Muscle of leg (tissue), 11 donors: ENCODE data around the gene COPS3. TPM values are rescaled to one million over a fixed set of nuclear protein-coding genes. Genes with fewer than 3 reads are reported as not detected.
A peak's percentile ranks its signal among the peaks of the same experiment; 100 is the strongest.

Source experiments
- DNase-seq: peaks from one replicate; pipeline ENCODE4 v3.0.0; 2013
- H3K27ac ChIP-seq: one replicate; pipeline ENCODE4 v1.5.1; 2013; ENCODE audit warnings: mild to moderate bottlenecking, low read length, control low read depth
- H3K27me3 ChIP-seq: one replicate; pipeline ENCODE4 v1.6.1; 2013; ENCODE audit warnings: low read length; ENCODE audit not compliant: control insufficient read depth, insufficient read depth
- H3K36me3 ChIP-seq: one replicate; pipeline ENCODE4 v1.6.1; 2013; ENCODE audit warnings: low read length; ENCODE audit not compliant: control insufficient read depth, insufficient read depth
- H3K4me1 ChIP-seq: one replicate; pipeline ENCODE4 v1.6.1; 2013; ENCODE audit warnings: low read length; ENCODE audit not compliant: control insufficient read depth, insufficient read depth
- H3K4me3 ChIP-seq: one replicate; pipeline ENCODE4 v1.5.1; 2013; ENCODE audit warnings: low read length, control low read depth
- H3K9me3 ChIP-seq: replicated peaks from 2 replicates; pipeline ENCODE4 v1.6.1; 2013; ENCODE audit warnings: low read depth, low read length; ENCODE audit not compliant: control insufficient read depth
- WGBS: methylation state at CpG from one replicate; pipeline ENCODE4 v1.1.5; 2013; ENCODE audit warnings: missing lambda C conversion rate; ENCODE audit not compliant: insufficient coverage; 5-methylcytosine and 5-hydroxymethylcytosine counted together
- polyA plus RNA-seq, 8 donors: library from polyadenylated mRNA; unstranded; fragments of 120-200 nt; gene quantifications; one replicate each; pipeline versions ENCODE4 v1.2.1 to v1.2.3, GENCODE V29; 2013; ENCODE audit warnings: inconsistent platforms in 1 of 8, low replicate concordance in 1 of 8; ENCODE audit not compliant: insufficient read length in 8 of 8, insufficient read depth in 1 of 8
- total RNA-seq: library from RNA; stranded (reverse); fragments of 120-200 nt; gene quantifications from one replicate; pipeline ENCODE4 v1.2.4, GENCODE V29; 2013

COPS3 gene
- total and polyA plus RNA-seq, 9 donors, result 63.0 to 80.7 (median 70.9) TPM

GRCh38 chr17:17254036-17254435 is 27.0 kb downstream of the COPS3 start:
- Histone ChIP-seq H3K9me3 (no peaks in the 10 kb centered on the region), H3K36me3 (peaks cover 67% of the 10 kb centered on the region), H3K4me3 (no peak overlapping the region), H3K27ac (no peak overlapping the region), H3K27me3 (no peaks in the 10 kb centered on the region), H3K4me1 (peaks cover 2% of the 10 kb centered on the region)
- no peak for DNase-seq
- no CpG with 5 or more reads among the region's 3 CpGs for WGBS

GRCh38 chr17:17253406-17253805 is 27.6 kb downstream of the COPS3 start:
- WGBS, result 95% methylated on average over 2 of the region's 3 CpGs
- peaks cover 67% of the 10 kb centered on the region for H3K36me3 ChIP-seq
- no peaks in the 10 kb centered on the region for H3K27me3 ChIP-seq
- no peaks in the 10 kb centered on the region for H3K9me3 ChIP-seq
- H3K4me1 ChIP-seq, result no peaks in the 10 kb centered on the region
- no peak overlapping the region for H3K27ac ChIP-seq
- no peak overlapping the region for H3K4me3 ChIP-seq
- DNase-seq, result no peak

GRCh38 chr17:17252149-17252661 is 28.8 kb downstream of the COPS3 start:
- Histone ChIP-seq H3K4me1 (no peaks in the 10 kb centered on the region), H3K36me3 (peaks cover 70% of the 10 kb centered on the region), H3K4me3 (no peak overlapping the region), H3K27ac (no peak overlapping the region), H3K27me3 (no peaks in the 10 kb centered on the region), H3K9me3 (no peaks in the 10 kb centered on the region)
- WGBS, result 40% methylated on average over 5 of the region's 9 CpGs
- DNase-seq, result no peak

GRCh38 chr17:17246879-17247278 is 34.2 kb downstream of the COPS3 start:
- Histone ChIP-seq H3K9me3 (no peaks in the 10 kb centered on the region), H3K27me3 (no peaks in the 10 kb centered on the region), H3K27ac (no peak overlapping the region), H3K4me3 (no peak overlapping the region), H3K36me3 (peaks cover 43% of the 10 kb centered on the region), H3K4me1 (no peaks in the 10 kb centered on the region)
- DNase-seq, result no peak
- WGBS, result 40% methylated on average over 1 of the region's 3 CpGs

- no peak overlapping the region for H3K4me3 ChIP-seq
- peaks cover 3% of the 10 kb centered on the region for H3K4me1 ChIP-seq
- peaks cover 26% of the 10 kb centered on the region for H3K36me3 ChIP-seq
- H3K27ac ChIP-seq, result no peak overlapping the region
- DNase-seq, result no peak
- H3K27me3 ChIP-seq, result no peaks in the 10 kb centered on the region
- H3K9me3 ChIP-seq, result no peaks in the 10 kb centered on the region
- WGBS, result 100% methylated on average over 1 of the region's 6 CpGs
Measured at GRCh38 chr17:17243163-17243562, 37.9 kb downstream of the COPS3 start.

GRCh38 chr17:17242246-17242645 is 38.8 kb downstream of the COPS3 start:
- Histone ChIP-seq H3K36me3 (peaks cover 17% of the 10 kb centered on the region), H3K27ac (no peak overlapping the region), H3K4me3 (no peak overlapping the region), H3K9me3 (no peaks in the 10 kb centered on the region), H3K27me3 (no peaks in the 10 kb centered on the region), H3K4me1 (peaks cover 6% of the 10 kb centered on the region)
- no peak for DNase-seq
- 96% methylated on average over 6 of the region's 7 CpGs for WGBS

- peaks cover 6% of the 10 kb centered on the region for H3K4me1 ChIP-seq
- H3K9me3 ChIP-seq, result no peaks in the 10 kb centered on the region
- H3K27me3 ChIP-seq, result no peaks in the 10 kb centered on the region
- H3K36me3 ChIP-seq, result peaks cover 17% of the 10 kb centered on the region
- no peak overlapping the region for H3K27ac ChIP-seq
- no peak for DNase-seq
- WGBS, result 81% methylated on average over 10 of the region's 10 CpGs
- H3K4me3 ChIP-seq, result no peak overlapping the region
Measured at GRCh38 chr17:17241656-17242055, 39.4 kb downstream of the COPS3 start.

- DNase-seq, result no peak
- H3K36me3 ChIP-seq, result peaks cover 10% of the 10 kb centered on the region
Measured at GRCh38 chr17:17239832-17240231, 41.2 kb downstream of the COPS3 start.

GRCh38 chr17:17237026-17237799 is 43.8 kb downstream of the COPS3 start, which contains the start of gene FLCN:
Gene FLCN (minus strand): TSS chr17:17237168. CDS start chr17:17228137, 9,031 bp downstream.
- H3K4me3 ChIP-seq, result peak within 1 kb of the TSS; percentile 96
- peak within 1 kb of the TSS; percentile 87 for H3K27ac ChIP-seq
- no peaks in the 10 kb centered on the region for H3K27me3 ChIP-seq
- DNase-seq, result peak; percentile 95
- peaks cover 13% of the 10 kb centered on the region for H3K36me3 ChIP-seq
- WGBS, result under 1% methylated on average over 25 of the region's 53 CpGs
- no peaks in the 10 kb centered on the region for H3K9me3 ChIP-seq
- H3K4me1 ChIP-seq, result peaks cover 32% of the 10 kb centered on the region

More at GRCh38 chr17:17239832-17240231, 41.2 kb downstream of the COPS3 start:
- H3K27me3 ChIP-seq, result no peaks in the 10 kb centered on the region
- H3K4me1 ChIP-seq, result peaks cover 18% of the 10 kb centered on the region
- no peak overlapping the region for H3K27ac ChIP-seq
- no peak overlapping the region for H3K4me3 ChIP-seq
- WGBS, result no CpG with 5 or more reads among the region's 1 CpG
- H3K9me3 ChIP-seq, result no peaks in the 10 kb centered on the region

GRCh38 chr17:17236295-17237025 is 44.6 kb downstream of the COPS3 start:
- Histone ChIP-seq H3K36me3 (peaks cover 15% of the 10 kb centered on the region), H3K27ac (peak overlapping the region; percentile 87), H3K9me3 (no peaks in the 10 kb centered on the region), H3K4me1 (peaks cover 37% of the 10 kb centered on the region), H3K27me3 (no peaks in the 10 kb centered on the region), H3K4me3 (peak overlapping the region; percentile 96)
- under 1% methylated on average over 28 of the region's 31 CpGs for WGBS
- DNase-seq, result peak; percentile 58
